ENCODE data around the gene PCNT. TPM values are rescaled to one million over a fixed set of nuclear protein-coding genes. Genes with fewer than 3 reads are reported as not detected.

Gene PCNT
- total RNA-seq, 1 donor from 2014 or later, result 53.3 TPM

GRCh38 chr21:46482225-46482845 lies 158.4 kb downstream of the PCNT start:
- Mint-ChIP-seq H3K27ac (no peak overlapping the region), H3K36me3 (ENCODE audit: insufficient read depth) (peaks cover 21% of the 10 kb centered on the region), H3K27me3 (no peaks in the 10 kb centered on the region), H3K4me3 (ENCODE audit: low read depth) (no peak overlapping the region), H3K4me1 (ENCODE audit: low read depth) (no peaks in the 10 kb centered on the region), H3K9me3 (ENCODE audit: low read depth) (no peaks in the 10 kb centered on the region)
- TF ChIP-seq, protein P1, sequence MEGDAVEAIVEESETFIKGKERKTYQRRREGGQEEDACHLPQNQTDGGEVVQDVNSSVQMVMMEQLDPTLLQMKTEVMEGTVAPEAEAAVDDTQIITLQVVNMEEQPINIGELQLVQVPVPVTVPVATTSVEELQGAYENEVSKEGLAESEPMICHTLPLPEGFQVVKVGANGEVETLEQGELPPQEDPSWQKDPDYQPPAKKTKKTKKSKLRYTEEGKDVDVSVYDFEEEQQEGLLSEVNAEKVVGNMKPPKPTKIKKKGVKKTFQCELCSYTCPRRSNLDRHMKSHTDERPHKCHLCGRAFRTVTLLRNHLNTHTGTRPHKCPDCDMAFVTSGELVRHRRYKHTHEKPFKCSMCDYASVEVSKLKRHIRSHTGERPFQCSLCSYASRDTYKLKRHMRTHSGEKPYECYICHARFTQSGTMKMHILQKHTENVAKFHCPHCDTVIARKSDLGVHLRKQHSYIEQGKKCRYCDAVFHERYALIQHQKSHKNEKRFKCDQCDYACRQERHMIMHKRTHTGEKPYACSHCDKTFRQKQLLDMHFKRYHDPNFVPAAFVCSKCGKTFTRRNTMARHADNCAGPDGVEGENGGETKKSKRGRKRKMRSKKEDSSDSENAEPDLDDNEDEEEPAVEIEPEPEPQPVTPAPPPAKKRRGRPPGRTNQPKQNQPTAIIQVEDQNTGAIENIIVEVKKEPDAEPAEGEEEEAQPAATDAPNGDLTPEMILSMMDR (IDR thresholded peaks at IDR 0.05; ENCODE audit: unreplicated experiment), result no peak
- DNase-seq (ENCODE audit: low spot score, unreplicated experiment), result no peak

DNA sequence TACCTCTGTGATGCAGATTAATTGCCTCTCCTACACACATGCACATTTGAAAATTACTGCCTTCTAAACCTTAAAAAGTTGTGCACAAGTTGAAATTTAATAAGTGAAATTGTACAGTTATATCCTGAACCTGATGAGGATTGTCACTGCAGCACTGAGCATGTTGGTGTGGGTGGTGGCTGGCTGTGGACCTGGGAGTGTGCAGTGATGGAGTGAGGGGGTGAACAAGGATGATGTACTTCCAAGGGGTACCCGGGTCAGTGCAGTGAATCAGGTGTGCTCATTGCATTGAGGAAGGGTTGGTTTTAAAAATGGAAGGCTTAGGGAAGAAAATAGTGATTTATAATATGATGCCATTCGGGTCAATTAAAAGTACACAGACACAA lies 158.9 kb downstream of the PCNT start:
- Mint-ChIP-seq H3K4me3 (ENCODE audit: low read depth) (no peak overlapping the region), H3K9me3 (ENCODE audit: low read depth) (no peaks in the 10 kb centered on the region), H3K27ac (peak overlapping the region; percentile 22), H3K4me1 (ENCODE audit: low read depth) (no peaks in the 10 kb centered on the region), H3K36me3 (ENCODE audit: insufficient read depth) (peaks cover 18% of the 10 kb centered on the region), H3K27me3 (no peaks in the 10 kb centered on the region)
- no peak for DNase-seq (ENCODE audit: low spot score, unreplicated experiment)
- TF ChIP-seq, protein P1 (IDR thresholded peaks at IDR 0.05; ENCODE audit: unreplicated experiment), result no peak

GRCh38 chr21:46483300-46484295 lies 159.6 kb downstream of the PCNT start:
- DNase-seq (ENCODE audit: low spot score, unreplicated experiment), result no peak
- Mint-ChIP-seq H3K4me1 (ENCODE audit: low read depth) (no peaks in the 10 kb centered on the region), H3K4me3 (ENCODE audit: low read depth) (no peak overlapping the region), H3K9me3 (ENCODE audit: low read depth) (no peaks in the 10 kb centered on the region), H3K27ac (no peak overlapping the region), H3K36me3 (ENCODE audit: insufficient read depth) (peaks cover 16% of the 10 kb centered on the region), H3K27me3 (no peaks in the 10 kb centered on the region)
- TF ChIP-seq, protein P1 (IDR thresholded peaks at IDR 0.05; ENCODE audit: unreplicated experiment), result no peak

- Mint-ChIP-seq H3K4me3 (ENCODE audit: low read depth) (no peak overlapping the region), H3K27me3 (no peaks in the 10 kb centered on the region), H3K36me3 (ENCODE audit: insufficient read depth) (peaks cover 17% of the 10 kb centered on the region), H3K27ac (no peak overlapping the region), H3K4me1 (ENCODE audit: low read depth) (no peaks in the 10 kb centered on the region), H3K9me3 (ENCODE audit: low read depth) (no peaks in the 10 kb centered on the region)
- TF ChIP-seq, protein P1 (IDR thresholded peaks at IDR 0.05; ENCODE audit: unreplicated experiment), result no peak
- DNase-seq (ENCODE audit: low spot score, unreplicated experiment), result no peak
Measured at GRCh38 chr21:46486481-46487126, 162.6 kb downstream of the PCNT start.

DNA sequence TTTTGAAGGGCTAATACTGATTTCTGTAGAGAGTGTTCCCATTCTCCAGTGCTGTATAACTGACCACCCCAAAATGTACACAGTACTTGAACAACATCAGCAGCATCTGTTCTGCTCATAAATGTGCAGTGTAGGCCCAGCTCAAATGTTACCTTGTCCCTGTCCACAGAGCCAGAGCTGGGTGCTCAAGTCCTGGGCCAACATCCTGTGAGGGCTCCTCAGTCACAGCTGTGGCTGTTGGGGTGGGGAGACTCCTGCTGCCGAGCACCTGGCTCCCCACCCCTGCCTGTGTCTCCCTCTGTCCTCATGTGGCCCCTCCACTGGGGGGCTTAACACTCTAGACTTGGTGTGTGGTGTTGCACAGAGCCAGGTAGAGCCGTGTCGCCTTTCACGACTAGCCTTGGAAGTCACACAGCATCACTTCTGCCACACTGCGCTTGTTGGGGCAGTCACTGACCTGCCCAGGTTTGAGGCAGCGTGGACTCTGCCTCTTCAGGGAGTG lies 165.3 kb downstream of the PCNT start:
- TF ChIP-seq, protein P1 (IDR thresholded peaks at IDR 0.05; ENCODE audit: unreplicated experiment), result no peak
- no peaks in the 10 kb centered on the region for H3K27me3 Mint-ChIP-seq
- H3K4me1 Mint-ChIP-seq (ENCODE audit: low read depth), result no peaks in the 10 kb centered on the region
- peaks cover 29% of the 10 kb centered on the region for H3K36me3 Mint-ChIP-seq (ENCODE audit: insufficient read depth)
- no peak overlapping the region for H3K4me3 Mint-ChIP-seq (ENCODE audit: low read depth)
- no peak for DNase-seq (ENCODE audit: low spot score, unreplicated experiment)
- no peak overlapping the region for H3K27ac Mint-ChIP-seq
- no peaks in the 10 kb centered on the region for H3K9me3 Mint-ChIP-seq (ENCODE audit: low read depth)
